Panc1 (cell line): Measurements from ENCODE around the gene GJB3.

ENCODE experiments used
- CTCF ChIP-seq: fragments of 450-650 bp; IDR thresholded peaks from 2 replicates; pipeline ENCODE4 v1.5.1; 2017; ENCODE audit warnings: mild to moderate bottlenecking
- POLR2AphosphoS5 ChIP-seq: IDR thresholded peaks from 2 replicates; pipeline ENCODE4 v1.6.1; 2012; ENCODE audit warnings: mild to moderate bottlenecking, low read depth, low read length, moderate library complexity

GRCh38 chr1:34742667-34743270, 38.2 kb upstream of the GJB3 start:
- TF ChIP-seq CTCF, result peak; percentile 97
- TF ChIP-seq POLR2AphosphoS5, result no peak
